IMR-90 (cell line): ENCODE measurements around the gene EAF2. TPM values are rescaled to one million over a fixed set of nuclear protein-coding genes. Genes with fewer than 3 reads are reported as not detected.

ENCODE experiments used
- ATAC-seq: fragments of 200-7000 bp; cut with Tn5 transposase; 2 replicates; pipeline ENCODE4 v1.9.1; 2020; ENCODE audit warnings: low read depth, mild to moderate bottlenecking, moderate library complexity
- Bru-seq: library from RNA; stranded (reverse); fragments of 400-500 nt; gene quantifications from one replicate; lab custom pipeline; 2021; lab: Mats Ljungman, UMichigan
- BruChase-seq, 2 experiments: library from RNA; stranded (reverse); fragments of 400-500 nt; gene quantifications; one replicate each; lab custom pipeline; 2021; lab: Mats Ljungman, UMichigan
- BruUV-seq: library from RNA; stranded (reverse); fragments of 400-500 nt; replicated peaks from 2 replicates; lab custom pipeline; 2021; lab: Mats Ljungman, UMichigan
- CTCF ChIA-PET: fragments of 300-600 bp; formaldehyde crosslinking; extraction: SDS; loops from one replicate; lab custom pipeline; 2021; ENCODE audit warnings: antibody characterized with exemption; lab: Yijun Ruan, JAX
- POLR2A ChIA-PET: fragments of 300-600 bp; sonication (Branson Sonifier 250); formaldehyde crosslinking; loops from one replicate; lab custom pipeline; 2022; ENCODE audit warnings: antibody characterized with exemption; ENCODE audit not compliant: unreplicated experiment; lab: Charles Lee
- DNase-seq: peaks from one replicate; pipeline ENCODE4 v3.0.0; 2013
- H2AFZ ChIP-seq: replicated peaks from 2 replicates; pipeline ENCODE3; 2013; ENCODE audit warnings: low read length, mild to moderate bottlenecking; ENCODE audit not compliant: poor library complexity
- H2AK5ac ChIP-seq: 2 replicates; pipeline ENCODE4 v1.6.1; 2013; ENCODE audit warnings: low read depth, low read length, inconsistent platforms
- H2AK9ac ChIP-seq: replicated peaks from 2 replicates; pipeline ENCODE3; 2013; ENCODE audit warnings: mild to moderate bottlenecking, low read depth, low read length, moderate library complexity; ENCODE audit not compliant: poor library complexity
- H2BK120ac ChIP-seq: 2 replicates; pipeline ENCODE4 v1.6.1; 2013; ENCODE audit warnings: low read depth, low read length, inconsistent platforms
- H2BK15ac ChIP-seq: 3 replicates; pipeline ENCODE4 v1.6.1; 2013; ENCODE audit warnings: low read depth, low read length, inconsistent platforms
- H2BK20ac ChIP-seq: 2 replicates; pipeline ENCODE4 v1.6.1; 2013; ENCODE audit warnings: low read depth, mild to moderate bottlenecking, inconsistent platforms, low read length, moderate library complexity
- H2BK5ac ChIP-seq: 2 replicates; pipeline ENCODE4 v1.6.1; 2013; ENCODE audit warnings: mild to moderate bottlenecking, low read depth, low read length, inconsistent platforms; ENCODE audit not compliant: poor library complexity, severe bottlenecking
- H3K14ac ChIP-seq: replicated peaks from 2 replicates; pipeline ENCODE4 v1.6.1; 2013; ENCODE audit warnings: low read depth, low read length, inconsistent platforms
- H3K18ac ChIP-seq: 2 replicates; pipeline ENCODE4 v1.6.1; 2013; ENCODE audit warnings: low read depth, low read length, control low read depth
- H3K23ac ChIP-seq: 2 replicates; pipeline ENCODE4 v1.6.1; 2013; ENCODE audit warnings: low read depth, low read length, inconsistent platforms
- H3K27ac ChIP-seq: 2 replicates; pipeline ENCODE4 v1.5.1; 2013; ENCODE audit warnings: mild to moderate bottlenecking, control low read depth, low read length; ENCODE audit not compliant: insufficient read depth
- H3K27me3 ChIP-seq: 2 replicates; pipeline ENCODE4 v1.6.1; 2013; ENCODE audit warnings: low read length; ENCODE audit not compliant: control insufficient read depth, insufficient read depth
- H3K36me3 ChIP-seq: 2 replicates; pipeline ENCODE4 v1.6.1; 2013; ENCODE audit warnings: low read length, mixed read lengths; ENCODE audit not compliant: control insufficient read depth, insufficient read depth
- H3K4ac ChIP-seq: 2 replicates; pipeline ENCODE4 v1.6.1; 2013; ENCODE audit warnings: low read depth, low read length, inconsistent platforms
- H3K4me1 ChIP-seq: 2 replicates; pipeline ENCODE4 v1.6.1; 2013; ENCODE audit warnings: low read length, mixed read lengths; ENCODE audit not compliant: control insufficient read depth, insufficient read depth
- H3K4me2 ChIP-seq: 2 replicates; pipeline ENCODE4 v1.6.1; 2013; ENCODE audit warnings: low read depth, mild to moderate bottlenecking, control low read depth, low read length, moderate library complexity
- H3K4me3 ChIP-seq: 2 replicates; pipeline ENCODE4 v1.5.1; 2013; ENCODE audit warnings: low read depth, mild to moderate bottlenecking, control low read depth, low read length, moderate library complexity; ENCODE audit not compliant: insufficient read depth
- H3K56ac ChIP-seq: 2 replicates; pipeline ENCODE4 v1.6.1; 2013; ENCODE audit warnings: low read length, inconsistent platforms; ENCODE audit not compliant: insufficient read depth; ENCODE audit errors: extremely low read depth
- H3K79me1 ChIP-seq, 2 experiments: 2 replicates each; pipeline ENCODE4 v1.6.1; 2013; ENCODE audit warnings: low read length in 2 of 2, inconsistent platforms in 1 of 2, low read depth in 1 of 2
- H3K9ac ChIP-seq: 2 replicates; pipeline ENCODE4 v1.6.1; 2013; ENCODE audit warnings: low read depth, low read length, control low read depth
- H3K9me1 ChIP-seq: 2 replicates; pipeline ENCODE4 v1.6.1; 2013; ENCODE audit warnings: low read length, inconsistent platforms; ENCODE audit not compliant: insufficient read depth
- H3K9me3 ChIP-seq: 2 replicates; pipeline ENCODE4 v1.6.1; 2013; ENCODE audit warnings: low read length; ENCODE audit not compliant: control insufficient read depth, insufficient read depth
- H4K20me1 ChIP-seq: 2 replicates; pipeline ENCODE4 v1.6.1; 2013; ENCODE audit warnings: low read length, inconsistent platforms; ENCODE audit not compliant: insufficient read depth
- H4K5ac ChIP-seq: 2 replicates; pipeline ENCODE4 v1.6.1; 2013; ENCODE audit warnings: mild to moderate bottlenecking, low read depth, low read length, control low read depth
- H4K8ac ChIP-seq, 2 experiments: 2 replicates each; pipeline ENCODE4 v1.6.1; 2013; ENCODE audit warnings: low read depth in 2 of 2, low read length in 2 of 2, control low read depth in 1 of 2, inconsistent platforms in 1 of 2
- H4K91ac ChIP-seq: 2 replicates; pipeline ENCODE4 v1.6.1; 2013; ENCODE audit warnings: low read depth, low read length, inconsistent platforms; ENCODE audit not compliant: insufficient read depth
- BHLHE40 ChIP-seq: fragments of 150-350 bp; IDR thresholded peaks from 2 replicates; pipeline ENCODE4 v1.6.1; 2016; ENCODE audit warnings: mild to moderate bottlenecking, low read depth, low read length
- CEBPB ChIP-seq: IDR thresholded peaks from 2 replicates; pipeline ENCODE4 v1.6.1; 2012; ENCODE audit warnings: low read depth, low read length, improper control_type of control experiment
- CHD1 ChIP-seq: IDR thresholded peaks from 2 replicates; pipeline ENCODE4 v1.6.1; 2012; ENCODE audit warnings: low read depth, low read length, improper control_type of control experiment
- ELK1 ChIP-seq: fragments of 150-350 bp; IDR thresholded peaks from 2 replicates; pipeline ENCODE4 v1.6.1; 2016; ENCODE audit warnings: low read depth, mild to moderate bottlenecking, low read length, moderate library complexity, borderline replicate concordance
- FOS ChIP-seq: fragments of 150-350 bp; IDR thresholded peaks from 2 replicates; pipeline ENCODE4 v1.6.1; 2016; ENCODE audit warnings: low read depth, low read length
- MAFK ChIP-seq: IDR thresholded peaks from 2 replicates; pipeline ENCODE4 v1.6.1; 2012; ENCODE audit warnings: low read depth, low read length, improper control_type of control experiment
- MAZ ChIP-seq: IDR thresholded peaks from 2 replicates; pipeline ENCODE4 v1.6.1; 2012; ENCODE audit warnings: low read depth, mild to moderate bottlenecking, low read length, improper control_type of control experiment, moderate library complexity, borderline replicate concordance
- MXI1 ChIP-seq: IDR thresholded peaks from 2 replicates; pipeline ENCODE4 v1.6.1; 2012; ENCODE audit warnings: low read depth, mild to moderate bottlenecking, low read length, moderate library complexity, borderline replicate concordance
- NFE2L2 ChIP-seq: fragments of 150-350 bp; IDR thresholded peaks from 2 replicates; pipeline ENCODE4 v1.6.1; 2016; ENCODE audit warnings: low read depth, mild to moderate bottlenecking, low read length
- POLR2A ChIP-seq: IDR thresholded peaks from 2 replicates; pipeline ENCODE4 v1.6.1; 2012; ENCODE audit warnings: mild to moderate bottlenecking, low read depth, low read length
- RAD21 ChIP-seq: IDR thresholded peaks from 2 replicates; pipeline ENCODE4 v1.6.1; 2012; ENCODE audit warnings: low read length, improper control_type of control experiment
- RCOR1 ChIP-seq: IDR thresholded peaks from 2 replicates; pipeline ENCODE4 v1.6.1; 2012; ENCODE audit warnings: mild to moderate bottlenecking, low read length, improper control_type of control experiment; ENCODE audit not compliant: insufficient replicate concordance
- SMC3 ChIP-seq: fragments of 150-350 bp; IDR thresholded peaks from 2 replicates; pipeline ENCODE4 v1.6.1; 2016; ENCODE audit warnings: low read depth, mild to moderate bottlenecking, antibody characterized with exemption, low read length, moderate library complexity
- WGBS, 2 experiments: methylation state at CpG; one replicate each; pipeline versions ENCODE4 v1.1.5 to v1.1.7; 2013; ENCODE audit warnings: missing lambda C conversion rate in 2 of 2; ENCODE audit not compliant: insufficient read length in 1 of 2; ENCODE audit errors: extremely low coverage in 2 of 2; 5-methylcytosine and 5-hydroxymethylcytosine counted together
- dilution Hi-C: fragments of 300-500 bp; cut with HindIII; formaldehyde crosslinking; loops from one replicate; pipeline ENCODE4 v1.14.3; 2018; ENCODE audit warnings: low sequenced_read_pairs; ENCODE audit not compliant: unreplicated experiment
- in situ Hi-C: fragments of 300-500 bp; cut with MboI; formaldehyde crosslinking; loops from 3 replicates; pipeline ENCODE4 v1.14.3; 2019; ENCODE audit warnings: low sequenced_read_pairs, inconsistent platforms, mixed read lengths
- intact Hi-C: fragments of 100-400 bp; cut with micrococcal nuclease; formaldehyde crosslinking; loops from 2 replicates; pipeline ENCODE4 v1.10.0; 2022
- long read RNA-seq: library from polyadenylated mRNA; unstranded; transcript quantifications from one replicate; pipeline ENCODE4 v2.0.0, GENCODE V29; 2021; ENCODE audit not compliant: unreplicated experiment
- polyA plus RNA-seq, 3 experiments: library from polyadenylated mRNA; depleted of rRNA; stranded (reverse); fragments of >200 nt; gene quantifications; 2 replicates each; pipeline ENCODE4 v1.2.3, GENCODE V29; 2012; ENCODE audit warnings: low replicate concordance in 1 of 3
- total RNA-seq: library from RNA; depleted of rRNA; stranded (reverse); fragments of >200 nt; gene quantifications from 2 replicates; pipeline ENCODE4 v1.2.3, GENCODE V29; 2012; rRNA removed
- TF ChIP-seq, protein P1 (sequence below): fragments of 150-350 bp; IDR thresholded peaks from 2 replicates; pipeline ENCODE4 v1.6.1; 2017; ENCODE audit warnings: mild to moderate bottlenecking, antibody characterized with exemption, low read length, low read depth

EAF2 gene
- total RNA-seq (2.2 and 2.3 TPM in 2 replicates), polyA plus RNA-seq (2012; rRNA removed) (2.2 and 2.3 TPM in 2 replicates), Bru-seq, nascent RNA (percentile 32 among the genes with signal in this experiment), BruChase-seq, experiment 1, labeled RNA remaining after a 6-hour chase (percentile 37 among the genes with signal in this experiment), BruChase-seq, experiment 2, labeled RNA remaining after a 2-hour chase (percentile 40 among the genes with signal in this experiment)
- 0.34 and 0.81 TPM in 2 replicates for polyA plus RNA-seq (2012; cell fraction: cytosol; rRNA removed)
- 0.10 and 1.1 TPM in 2 replicates for polyA plus RNA-seq (2012; cell fraction: nucleus; rRNA removed; ENCODE audit: low replicate concordance)
- long read RNA-seq, partial matches to known transcripts: 0 of 1 reads
- long read RNA-seq, other reads (novel, unspliced or antisense): 0 of 1 reads

- CTCF ChIA-PET: no interaction called here
- in situ Hi-C loops: no loop called here
- Histone ChIP-seq H3K27ac (peak within 1 kb of the TSS; percentile 53), H3K14ac (peak within 1 kb of the TSS; percentile 73), H3K27me3 (no peaks in the 10 kb centered on the region), H3K4ac (peak within 1 kb of the TSS; percentile 63), H2BK5ac (peak within 1 kb of the TSS; percentile 58), H2AFZ (peak within 1 kb of the TSS; percentile 88), H4K8ac (peak within 1 kb of the TSS; percentile 74 to 82), H3K56ac (peak within 1 kb of the TSS; percentile 78), H3K18ac (no peak within 1 kb of the TSS; the same call in 1 of the 2 replicates), H3K36me3 (0 out of 2 replicates have a peak, but pooled peaks cover 2% of the 10 kb centered on the region), H2BK20ac (no peak within 1 kb of the TSS), H2BK15ac (no peak within 1 kb of the TSS), H3K23ac (peak within 1 kb of the TSS; percentile 95), H3K4me1 (peaks cover 2% of the 10 kb centered on the region; the same call in 1 of the 2 replicates), H3K4me3 (peak within 1 kb of the TSS; percentile 73), H3K9ac (peak within 1 kb of the TSS; percentile 91), H2AK5ac (0 out of 2 replicates have a peak within 1 kb of the TSS, but pooled peaks have one; percentile 43), H3K9me3 (no peaks in the 10 kb centered on the region), H3K79me1 (peaks cover 12 to 16% of the 10 kb centered on the region in 2 experiments), H4K91ac (peak within 1 kb of the TSS; percentile 32; the same call in 1 of the 2 replicates), H2BK120ac (no peak within 1 kb of the TSS), H4K5ac (peak within 1 kb of the TSS; percentile 46), H2AK9ac (peak within 1 kb of the TSS; percentile 21), H4K20me1 (no peaks in the 10 kb centered on the region), H3K4me2 (peak within 1 kb of the TSS; percentile 98), H3K9me1 (0 out of 2 replicates have a peak, but pooled peaks cover 2% of the 10 kb centered on the region)
- POLR2A ChIA-PET: no interaction called here
- WGBS, 2 experiments: 0% methylated on average over 21 of the region's 54 CpGs; no CpG with 5 or more reads in 1 of the 2 experiments
- dilution Hi-C loops: no loop called here
- DNase-seq (peak; percentile 94), ATAC-seq (peak; percentile 100)
- intact Hi-C loops: loop anchor here (10.0 kb wide), 1 partner anchor 420 kb away; no protein-coding TSS in a partner anchor
- BruUV-seq: no TSS peak
- no peak for TF ChIP-seq MAFK
- no peak for TF ChIP-seq RAD21
- TF ChIP-seq CEBPB: no peak
- peak; percentile 47; the same call in 1 of the 2 replicates for TF ChIP-seq MAZ
- TF ChIP-seq FOS: no peak
- TF ChIP-seq RCOR1: no peak
- TF ChIP-seq POLR2A: peak; percentile 56; the same call in 1 of the 2 replicates
- TF ChIP-seq, protein P1, sequence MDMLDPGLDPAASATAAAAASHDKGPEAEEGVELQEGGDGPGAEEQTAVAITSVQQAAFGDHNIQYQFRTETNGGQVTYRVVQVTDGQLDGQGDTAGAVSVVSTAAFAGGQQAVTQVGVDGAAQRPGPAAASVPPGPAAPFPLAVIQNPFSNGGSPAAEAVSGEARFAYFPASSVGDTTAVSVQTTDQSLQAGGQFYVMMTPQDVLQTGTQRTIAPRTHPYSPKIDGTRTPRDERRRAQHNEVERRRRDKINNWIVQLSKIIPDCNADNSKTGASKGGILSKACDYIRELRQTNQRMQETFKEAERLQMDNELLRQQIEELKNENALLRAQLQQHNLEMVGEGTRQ: no peak
- TF ChIP-seq BHLHE40: no peak
- TF ChIP-seq NFE2L2: no peak
- TF ChIP-seq CHD1: no peak
- TF ChIP-seq ELK1: no peak
- TF ChIP-seq MXI1: peak; percentile 78; the same call in 1 of the 2 replicates
- TF ChIP-seq SMC3: no peak
Measured at GRCh38 chr3:121834671-121835464, at the start of gene EAF2, which contains the start of gene IQCB1. Gene EAF2, plus strand, starts transcription at chr3:121835209. Its CDS starts 77 bp downstream, at chr3:121835286. Gene IQCB1, minus strand, starts transcription at chr3:121835060. Its CDS starts 6,100 bp downstream, at chr3:121828960.
